ENCODE data around the gene ZNHIT6. TPM values are rescaled to one million over a fixed set of nuclear protein-coding genes. Genes with fewer than 3 reads are reported as not detected.

ZNHIT6 gene
- polyA plus RNA-seq, 3 donors: 1.7 to 3.2 (median 2.0) TPM

GRCh38 chr1:85656256-85656655, 52.0 kb downstream of the ZNHIT6 start:
- no peaks in the 10 kb centered on the region for H3K4me1 ChIP-seq (ENCODE audit: control insufficient read depth in 1 of 2, insufficient read depth in 2 of 2, low read length in 2 of 2)
- H3K9me3 Mint-ChIP-seq: peaks cover 0 to 4% (median 0%) of the 10 kb centered on the region in 7 donors
- H3K27ac ChIP-seq (ENCODE audit: low read depth in 1 of 2, low read length in 2 of 2): no peak overlapping the region
- no peaks in the 10 kb centered on the region for H3K27me3 Mint-ChIP-seq (ENCODE audit: low read depth in 3 of 3)
- H3K4me1 Mint-ChIP-seq: no peaks in the 10 kb centered on the region
- no peaks in the 10 kb centered on the region for H3K9me3 ChIP-seq (replicated peaks in 1 of 2; ENCODE audit: control insufficient read depth in 1 of 2, insufficient read depth in 1 of 2, low read length in 2 of 2)
- H2AFZ ChIP-seq (ENCODE audit: insufficient read depth, low read depth, low read length, poor library complexity, severe bottlenecking): no peak overlapping the region
- H3K4me2 ChIP-seq (replicated peaks; ENCODE audit: extremely low read depth, low read length, poor library complexity, severe bottlenecking): no peak overlapping the region
- peaks cover 33 to 46% of the 10 kb centered on the region in 2 donors for H3K36me3 Mint-ChIP-seq
- no peak for TF ChIP-seq CTCF (IDR thresholded peaks at IDR 0.05)
- no CpG with 5 or more reads among the region's 1 CpG for WGBS (ENCODE audit: insufficient coverage)
- intact Hi-C loops (cut with micrococcal nuclease): no loop called here
- no peak overlapping the region for H3K4me3 ChIP-seq (replicated peaks in 1 of 3; ENCODE audit: low read depth in 2 of 3, low read length in 3 of 3)
- H3K36me3 ChIP-seq (replicated peaks in 1 of 2; ENCODE audit: control insufficient read depth in 1 of 2, insufficient read depth in 2 of 2, low read length in 2 of 2): peaks cover 19 to 52% of the 10 kb centered on the region in 2 donors
- no peaks in the 10 kb centered on the region for H3K79me2 ChIP-seq (ENCODE audit: insufficient read depth, low read length)
- no peak overlapping the region for H3K4me3 Mint-ChIP-seq
- H3K9ac ChIP-seq (ENCODE audit: insufficient read depth, low read length, poor library complexity, severe bottlenecking): no peak overlapping the region
- H3K27ac Mint-ChIP-seq: peak overlapping the region in 1 of 7 donors; percentile 19
- no peak for DNase-seq
- no peaks in the 10 kb centered on the region for H4K20me1 ChIP-seq (ENCODE audit: insufficient read depth, low read length)
- H3K27me3 ChIP-seq (ENCODE audit: control insufficient read depth in 2 of 2, insufficient read depth in 2 of 2, low read length in 2 of 2): no peaks in the 10 kb centered on the region

GRCh38 chr1:85655315-85655714, 52.9 kb downstream of the ZNHIT6 start:
- no peaks in the 10 kb centered on the region for H3K27me3 ChIP-seq (ENCODE audit: control insufficient read depth in 2 of 2, insufficient read depth in 2 of 2, low read length in 2 of 2)
- no peaks in the 10 kb centered on the region for H3K27me3 Mint-ChIP-seq (ENCODE audit: low read depth in 3 of 3)
- no peak overlapping the region for H2AFZ ChIP-seq (ENCODE audit: insufficient read depth, low read depth, low read length, poor library complexity, severe bottlenecking)
- H3K4me1 Mint-ChIP-seq: no peaks in the 10 kb centered on the region
- intact Hi-C loops (cut with micrococcal nuclease): no loop called here
- H3K9ac ChIP-seq (ENCODE audit: insufficient read depth, low read length, poor library complexity, severe bottlenecking): no peak overlapping the region
- no peak overlapping the region for H3K4me3 ChIP-seq (replicated peaks in 1 of 3; ENCODE audit: low read depth in 2 of 3, low read length in 3 of 3)
- no peak overlapping the region for H3K4me2 ChIP-seq (replicated peaks; ENCODE audit: extremely low read depth, low read length, poor library complexity, severe bottlenecking)
- H3K36me3 Mint-ChIP-seq: peaks cover 36 to 50% of the 10 kb centered on the region in 2 donors
- no CpG with 5 or more reads among the region's 1 CpG for WGBS (ENCODE audit: insufficient coverage)
- no peaks in the 10 kb centered on the region for H3K79me2 ChIP-seq (ENCODE audit: insufficient read depth, low read length)
- DNase-seq: no peak
- TF ChIP-seq CTCF (IDR thresholded peaks at IDR 0.05): no peak
- H3K4me1 ChIP-seq (ENCODE audit: control insufficient read depth in 1 of 2, insufficient read depth in 2 of 2, low read length in 2 of 2): no peaks in the 10 kb centered on the region
- no peak overlapping the region for H3K27ac ChIP-seq (ENCODE audit: low read depth in 1 of 2, low read length in 2 of 2)
- H3K9me3 ChIP-seq (replicated peaks in 1 of 2; ENCODE audit: control insufficient read depth in 1 of 2, insufficient read depth in 1 of 2, low read length in 2 of 2): no peaks in the 10 kb centered on the region
- no peaks in the 10 kb centered on the region for H4K20me1 ChIP-seq (ENCODE audit: insufficient read depth, low read length)
- no peak overlapping the region for H3K4me3 Mint-ChIP-seq
- peaks cover 0 to 4% (median 0%) of the 10 kb centered on the region in 7 donors for H3K9me3 Mint-ChIP-seq
- peaks cover 19 to 57% of the 10 kb centered on the region in 2 donors for H3K36me3 ChIP-seq (replicated peaks in 1 of 2; ENCODE audit: control insufficient read depth in 1 of 2, insufficient read depth in 2 of 2, low read length in 2 of 2)
- H3K27ac Mint-ChIP-seq: no peak overlapping the region

Data from CD14-positive monocyte (primary cell).